NB4 (cell line): ENCODE data around the gene OIT3.

ENCODE experiments used
- CTCF ChIP-seq: IDR thresholded peaks from one replicate; pipeline ENCODE4 v1.5.1; 2012; ENCODE audit warnings: low read depth, low read length
- MAX ChIP-seq: IDR thresholded peaks from 2 replicates; pipeline ENCODE4 v1.6.1; 2011; ENCODE audit warnings: low read depth, low read length
- MYC ChIP-seq: IDR thresholded peaks from 2 replicates; pipeline ENCODE4 v1.6.1; 2011; ENCODE audit warnings: low read depth, low read length
- POLR2A ChIP-seq: IDR thresholded peaks from 2 replicates; pipeline ENCODE4 v1.6.1; 2011; ENCODE audit warnings: mild to moderate bottlenecking; ENCODE audit not compliant: insufficient read length; ENCODE audit errors: extremely low read depth

- TF ChIP-seq POLR2A = no peak
- TF ChIP-seq CTCF = no peak
- no peak for TF ChIP-seq MAX
- no peak for TF ChIP-seq MYC
Observed at GRCh38 chr10:72904806-72905205, 11.3 kb downstream of the OIT3 start.
